CD14-positive monocyte (primary cell): ENCODE measurements around the gene REV3L. TPM values are rescaled to one million over a fixed set of nuclear protein-coding genes. Genes with fewer than 3 reads are reported as not detected.

Experiments
- DNase-seq, 3 donors: peaks; one replicate each; pipeline ENCODE4 v3.0.0-alpha.2; 2011 to 2022
- H2AFZ ChIP-seq: 2 replicates; pipeline ENCODE4 v1.6.0; 2012; ENCODE audit warnings: mild to moderate bottlenecking, low read depth, low read length, inconsistent platforms; ENCODE audit not compliant: insufficient read depth, poor library complexity, severe bottlenecking
- H3K27ac ChIP-seq, 2 donors: 1 replicate in 1 of 2; 2 replicates in 1 of 2; pipeline ENCODE4 v1.5.1; 2012 to 2013; ENCODE audit warnings: low read length in 2 of 2, control low read depth in 1 of 2, inconsistent platforms in 1 of 2, low read depth in 1 of 2, mild to moderate bottlenecking in 1 of 2
- H3K27me3 ChIP-seq, 2 donors: one replicate each; pipeline versions ENCODE4 v1.6.0 to v1.6.1; 2011 to 2013; ENCODE audit warnings: low read length in 2 of 2; ENCODE audit not compliant: control insufficient read depth in 2 of 2, insufficient read depth in 2 of 2
- H3K36me3 ChIP-seq, 2 donors: replicated peaks in 1 of 2; 1 replicate in 1 of 2; 2 replicates in 1 of 2; pipeline versions ENCODE4 v1.5.1 to v1.6.1; 2012 to 2013; ENCODE audit warnings: low read length in 2 of 2, control low read depth in 1 of 2, inconsistent platforms in 1 of 2, mild to moderate bottlenecking in 1 of 2; ENCODE audit not compliant: insufficient read depth in 2 of 2, control insufficient read depth in 1 of 2
- H3K4me1 ChIP-seq, 2 donors: 1 replicate in 1 of 2; 2 replicates in 1 of 2; pipeline versions ENCODE4 v1.5.1 to v1.6.1; 2012 to 2013; ENCODE audit warnings: low read length in 2 of 2, control low read depth in 1 of 2, inconsistent platforms in 1 of 2, mild to moderate bottlenecking in 1 of 2, moderate library complexity in 1 of 2; ENCODE audit not compliant: insufficient read depth in 2 of 2, control insufficient read depth in 1 of 2
- H3K4me2 ChIP-seq: replicated peaks from 2 replicates; pipeline ENCODE3; 2012; ENCODE audit warnings: low read length, moderate library complexity, mild to moderate bottlenecking; ENCODE audit not compliant: poor library complexity, severe bottlenecking; ENCODE audit errors: extremely low read depth
- H3K4me3 ChIP-seq, 3 experiments: fragments of 200-600 bp in 1 of 3; sonication (generic) in 1 of 3; replicated peaks in 1 of 3; 1 replicate in 2 of 3; 2 replicates in 1 of 3; pipeline ENCODE4 v1.5.1; 2011 to 2013; ENCODE audit warnings: low read length in 3 of 3, mild to moderate bottlenecking in 3 of 3, control low read depth in 2 of 3, low read depth in 2 of 3, inconsistent platforms in 1 of 3, moderate library complexity in 1 of 3
- H3K79me2 ChIP-seq: 2 replicates; pipeline ENCODE4 v1.6.0; 2012; ENCODE audit warnings: mild to moderate bottlenecking, control low read depth, inconsistent platforms, low read length, moderate library complexity; ENCODE audit not compliant: insufficient read depth
- H3K9ac ChIP-seq: 2 replicates; pipeline ENCODE4 v1.6.0; 2017; ENCODE audit warnings: low read length, mild to moderate bottlenecking; ENCODE audit not compliant: insufficient read depth, poor library complexity, severe bottlenecking
- H3K9me3 ChIP-seq, 2 donors: replicated peaks in 1 of 2; 1 replicate in 1 of 2; 2 replicates in 1 of 2; pipeline versions ENCODE4 v1.5.1 to v1.6.1; 2012 to 2013; ENCODE audit warnings: low read length in 2 of 2, control low read depth in 1 of 2; ENCODE audit not compliant: control insufficient read depth in 1 of 2, insufficient read depth in 1 of 2
- H4K20me1 ChIP-seq: 2 replicates; pipeline ENCODE4 v1.6.0; 2012; ENCODE audit warnings: mild to moderate bottlenecking, low read length, control low read depth, moderate library complexity; ENCODE audit not compliant: insufficient read depth
- H3K27ac Mint-ChIP-seq, 7 donors: one replicate each; pipeline ENCODE4 v1.8.0; 2020; ENCODE audit warnings: mild to moderate bottlenecking in 7 of 7, mixed read lengths in 7 of 7, moderate library complexity in 6 of 7, inconsistent platforms in 2 of 7
- H3K27me3 Mint-ChIP-seq, 3 donors: one replicate each; pipeline ENCODE4 v1.8.0; 2021 to 2022; ENCODE audit warnings: low read depth in 3 of 3, mild to moderate bottlenecking in 3 of 3, mixed read lengths in 3 of 3, moderate library complexity in 3 of 3, inconsistent platforms in 1 of 3
- H3K36me3 Mint-ChIP-seq, 2 donors: one replicate each; pipeline ENCODE4 v1.8.0; 2020; ENCODE audit warnings: mixed read lengths in 2 of 2, inconsistent platforms in 1 of 2, mild to moderate bottlenecking in 1 of 2
- H3K4me1 Mint-ChIP-seq: one replicate; pipeline ENCODE4 v1.8.0; 2020; ENCODE audit warnings: mild to moderate bottlenecking, mixed read lengths
- H3K4me3 Mint-ChIP-seq, 2 donors: one replicate each; pipeline ENCODE4 v1.8.0; 2020; ENCODE audit warnings: mild to moderate bottlenecking in 2 of 2, mixed read lengths in 2 of 2, moderate library complexity in 1 of 2
- H3K9me3 Mint-ChIP-seq, 7 donors: one replicate each; pipeline ENCODE4 v1.8.0; 2020 to 2022; ENCODE audit warnings: mixed read lengths in 7 of 7, mild to moderate bottlenecking in 6 of 7, moderate library complexity in 6 of 7, inconsistent platforms in 2 of 7
- CTCF ChIP-seq: fragments of 200-600 bp; IDR thresholded peaks from one replicate; pipeline ENCODE4 v1.8.0; 2022; ENCODE audit warnings: antibody characterized with exemption, mild to moderate bottlenecking
- WGBS: methylation state at CpG from one replicate; pipeline ENCODE4 v1.1.5; 2013; ENCODE audit warnings: missing lambda C conversion rate; ENCODE audit not compliant: insufficient coverage; 5-methylcytosine and 5-hydroxymethylcytosine counted together
- intact Hi-C, 2 donors: fragments of 100-400 bp; cut with micrococcal nuclease; formaldehyde crosslinking; loops; one replicate each; pipeline versions ENCODE4 v1.15.0 to v1.15.1; 2023
- polyA plus RNA-seq, 3 donors: library from polyadenylated mRNA; depleted of rRNA in 1 of 3; unstranded in 2 of 3; stranded (reverse) in 1 of 3; fragments of 300-500 nt in 2 of 3; fragments of >200 nt in 1 of 3; fragmentation: Illumina TruSeq in 2 of 3; gene quantifications; 1 replicate in 2 of 3; 2 replicates in 1 of 3; pipeline ENCODE4 v1.2.3, GENCODE V29; 2012 to 2021

Gene REV3L
- polyA plus RNA-seq, 3 donors: 3.4 to 5.7 (median 4.9) TPM

- Histone ChIP-seq H3K9me3 (no peaks in the 10 kb centered on the region), H3K27ac (peak overlapping the region in 1 of 2 donors; percentile 59), H3K27me3 (no peaks in the 10 kb centered on the region), H2AFZ (no peak overlapping the region), H3K79me2 (peaks cover 30% of the 10 kb centered on the region), H3K4me2 (peak overlapping the region; percentile 45), H3K4me3 (peak overlapping the region in 1 of 3 experiments; percentile 35), H4K20me1 (peaks cover 3% of the 10 kb centered on the region), H3K4me1 (peaks cover 22 to 36% of the 10 kb centered on the region in 2 donors), H3K36me3 (no peaks in the 10 kb centered on the region), H3K9ac (no peak overlapping the region)
- Mint-ChIP-seq H3K4me3 (peak overlapping the region; percentile 39 to 60), H3K27ac (peak overlapping the region; percentile 44 to 94 (median 89)), H3K36me3 (peaks cover 14 to 18% of the 10 kb centered on the region in 2 donors), H3K27me3 (peaks cover 0 to 3% (median 1%) of the 10 kb centered on the region in 3 donors), H3K9me3 (peaks cover 0 to 17% (median 10%) of the 10 kb centered on the region in 7 donors), H3K4me1 (peaks cover 38% of the 10 kb centered on the region)
- intact Hi-C loops: no loop called here
- WGBS: 0% methylated on average over 3 of the region's 5 CpGs
- DNase-seq: peak; percentile 80 to 89 (median 88)
- TF ChIP-seq CTCF: no peak
Measured at GRCh38 chr6:111427341-111428116, 55.5 kb downstream of the REV3L start.

DNA sequence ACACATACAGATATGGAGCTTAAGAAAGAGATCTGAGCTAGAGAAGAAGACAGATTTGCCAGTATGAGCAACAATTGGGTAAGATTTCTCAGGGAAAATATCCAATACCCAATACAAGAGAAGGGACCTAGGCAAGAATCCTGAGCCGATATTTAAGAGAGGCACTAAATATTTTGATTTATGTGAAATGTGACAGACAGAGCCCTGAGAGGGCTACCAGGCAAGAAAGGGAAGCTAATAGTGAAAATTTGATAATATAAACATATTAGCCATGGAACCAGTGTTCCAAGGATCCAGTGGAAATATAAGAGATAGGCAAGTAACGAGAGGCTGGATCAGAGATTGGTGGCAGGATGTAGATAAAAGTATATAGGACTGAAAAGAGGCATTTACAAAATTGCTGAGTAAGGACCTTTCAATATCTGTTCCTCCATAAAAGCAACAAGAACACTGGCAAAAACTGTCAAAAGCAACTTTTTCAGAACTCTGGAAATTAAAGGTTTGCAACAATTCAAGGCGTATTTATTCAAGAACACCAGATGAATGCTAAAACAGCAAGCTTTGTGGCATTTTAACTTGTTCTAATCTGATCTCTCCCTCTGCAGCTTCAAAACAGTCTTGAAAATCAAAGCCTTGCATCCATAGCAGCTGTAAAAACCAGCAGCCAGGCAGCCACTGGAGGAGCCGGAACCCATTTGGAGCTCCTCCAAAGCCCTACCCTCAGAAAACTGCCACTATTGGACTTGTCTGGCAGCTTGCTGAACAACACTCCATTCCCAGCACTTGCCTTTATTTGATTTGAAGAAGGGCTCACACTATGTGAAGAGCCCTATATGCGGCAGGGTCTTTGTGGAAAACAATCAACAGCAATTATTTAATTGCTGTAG lies 58.8 kb downstream of the REV3L start:
- 84% methylated on average over 3 of the region's 5 CpGs for WGBS
- Histone ChIP-seq H3K9me3 (no peaks in the 10 kb centered on the region), H3K79me2 (peaks cover 21% of the 10 kb centered on the region), H3K27me3 (no peaks in the 10 kb centered on the region), H3K4me1 (peaks cover 22 to 36% of the 10 kb centered on the region in 2 donors), H3K27ac (peak overlapping the region in 1 of 2 donors; percentile 9), H4K20me1 (no peaks in the 10 kb centered on the region), H3K36me3 (no peaks in the 10 kb centered on the region), H2AFZ (no peak overlapping the region), H3K9ac (no peak overlapping the region), H3K4me3 (no peak overlapping the region), H3K4me2 (no peak overlapping the region)
- H3K36me3 Mint-ChIP-seq: peaks cover 9 to 14% of the 10 kb centered on the region in 2 donors
- H3K4me1 Mint-ChIP-seq: peaks cover 32% of the 10 kb centered on the region
- peak overlapping the region in 2 of 7 donors; percentile 46 to 57 for H3K27ac Mint-ChIP-seq
- no peak overlapping the region for H3K4me3 Mint-ChIP-seq
- TF ChIP-seq CTCF: no peak
- intact Hi-C loops: no loop called here
- H3K27me3 Mint-ChIP-seq: no peaks in the 10 kb centered on the region
- peaks cover 0 to 17% (median 9%) of the 10 kb centered on the region in 7 donors for H3K9me3 Mint-ChIP-seq
- DNase-seq: no peak
